Activated naive CD4-positive, alpha-beta T cell (primary cell): ENCODE data around the gene PCSK6.

Experiments
- DNase-seq, 4 experiments: peaks; one replicate each; lab custom pipeline; 2025; lab: John Stamatoyannopoulos, UW

PCSK6 gene

DNA sequence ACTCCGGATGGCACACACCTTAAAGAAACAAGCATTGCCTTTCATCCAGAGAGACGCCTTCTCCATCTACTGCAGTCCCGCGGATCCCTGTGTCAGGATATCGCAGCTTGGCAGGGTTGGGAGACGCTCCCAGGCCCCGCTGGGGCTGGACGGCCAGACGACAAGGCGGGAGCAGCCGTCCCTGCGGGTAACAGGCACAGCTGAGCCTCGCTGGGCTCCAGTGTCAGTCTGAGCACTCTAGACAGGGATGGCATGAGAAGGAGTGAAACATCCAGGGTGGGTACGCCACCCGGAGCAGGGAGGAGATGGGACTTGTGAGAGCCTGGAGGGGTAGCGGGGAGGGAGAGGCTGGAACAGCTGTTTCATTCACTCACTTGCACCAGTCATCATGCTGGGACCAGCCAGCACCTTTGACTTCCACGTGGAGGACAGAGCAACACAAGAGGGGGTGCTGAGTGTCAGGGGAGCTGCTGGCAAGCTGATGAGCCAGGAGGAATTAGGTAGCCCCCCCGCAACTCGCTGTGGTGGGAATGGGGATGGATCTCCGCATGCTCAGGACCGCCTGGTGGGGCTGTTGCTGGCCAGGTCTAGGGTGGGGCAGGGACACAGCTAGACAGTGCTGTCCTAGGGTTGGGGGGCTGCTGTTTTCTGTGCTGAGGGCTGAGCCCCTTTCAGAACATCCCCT lies 162.9 kb downstream of the PCSK6 start:
- DNase-seq = no peak

DNA sequence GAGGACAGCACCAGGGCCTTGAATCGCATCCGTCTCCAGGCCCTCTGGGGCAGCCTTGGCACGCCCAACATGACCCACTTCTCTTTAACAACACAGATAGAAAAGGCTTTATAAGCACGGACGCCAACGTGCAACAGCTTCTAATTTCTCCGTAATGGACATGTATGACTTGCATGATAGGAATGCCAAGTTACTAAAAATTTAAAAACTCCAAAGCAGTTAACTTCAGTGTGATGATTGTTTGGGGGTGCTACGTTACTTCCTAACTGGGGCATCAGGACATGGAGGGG lies 163.5 kb downstream of the PCSK6 start:
- no peak for DNase-seq

DNA sequence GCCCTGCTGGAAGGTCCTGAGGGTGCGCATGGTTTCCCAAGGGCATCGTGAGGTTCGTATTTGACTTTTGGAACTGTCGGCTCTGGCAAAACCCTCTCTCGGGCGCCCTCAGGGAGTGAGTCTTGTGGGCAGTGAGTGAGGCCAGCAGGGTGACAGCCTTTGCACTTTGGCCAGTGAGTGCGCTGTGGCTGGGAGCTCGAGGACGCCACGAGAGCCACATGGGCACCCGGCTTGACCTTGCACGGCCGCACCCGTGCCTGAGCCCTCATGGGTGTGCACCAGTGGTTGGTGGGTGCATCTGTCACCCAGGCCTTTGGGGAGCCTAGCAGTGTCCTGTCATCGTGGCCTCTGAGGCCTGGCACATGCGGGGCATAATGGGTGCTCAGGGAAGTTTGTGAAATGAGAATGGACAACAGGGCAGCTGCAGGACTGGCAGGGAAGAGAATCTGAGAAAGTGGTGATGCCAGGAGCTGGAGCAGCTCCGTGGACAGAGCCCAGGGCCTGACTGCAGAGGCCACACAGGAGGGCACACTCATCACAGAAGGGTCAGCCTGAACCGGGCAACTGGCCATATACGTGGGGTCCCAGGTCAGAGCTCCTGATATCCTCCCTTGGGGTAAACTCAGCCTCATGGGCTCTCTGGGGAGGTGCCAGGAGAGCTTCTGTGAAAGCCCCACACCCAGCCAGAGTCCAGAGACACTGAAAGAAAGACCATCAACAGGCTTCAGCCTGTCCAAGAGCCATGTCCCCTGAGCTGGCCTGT lies 164.1 kb downstream of the PCSK6 start:
- DNase-seq = no peak

DNA sequence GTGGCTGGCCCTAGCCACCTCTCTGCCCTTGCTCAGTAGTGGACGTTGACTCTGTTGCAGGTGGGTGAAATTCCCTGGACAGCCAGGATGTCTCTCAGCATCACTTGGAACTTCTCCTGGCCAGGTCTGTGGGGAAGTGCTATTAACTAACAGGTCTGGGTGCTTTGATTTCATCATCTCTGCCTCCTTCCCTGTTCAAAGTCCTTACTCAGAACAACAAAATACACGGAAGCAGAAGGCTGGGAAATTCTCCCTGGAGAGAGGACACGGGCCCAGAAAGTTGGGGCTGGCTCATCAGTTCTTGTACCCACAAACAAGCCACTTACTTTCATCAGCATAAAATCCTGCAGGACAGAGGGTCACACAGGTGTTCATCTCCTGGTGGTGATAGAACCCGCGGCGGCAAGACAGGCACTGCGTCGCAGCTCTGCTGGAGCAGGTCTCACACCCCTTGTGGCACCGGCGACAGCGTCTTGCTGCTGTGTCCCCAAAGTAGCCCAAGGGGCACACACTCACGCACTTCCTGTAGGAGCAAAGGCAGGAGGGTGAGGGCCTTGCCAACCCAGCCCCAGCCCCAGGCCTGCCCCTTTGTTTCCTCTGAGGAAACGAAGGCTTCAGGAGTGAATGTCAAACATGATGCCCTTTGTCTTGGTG lies 164.9 kb downstream of the PCSK6 start:
- DNase-seq = no peak

DNA sequence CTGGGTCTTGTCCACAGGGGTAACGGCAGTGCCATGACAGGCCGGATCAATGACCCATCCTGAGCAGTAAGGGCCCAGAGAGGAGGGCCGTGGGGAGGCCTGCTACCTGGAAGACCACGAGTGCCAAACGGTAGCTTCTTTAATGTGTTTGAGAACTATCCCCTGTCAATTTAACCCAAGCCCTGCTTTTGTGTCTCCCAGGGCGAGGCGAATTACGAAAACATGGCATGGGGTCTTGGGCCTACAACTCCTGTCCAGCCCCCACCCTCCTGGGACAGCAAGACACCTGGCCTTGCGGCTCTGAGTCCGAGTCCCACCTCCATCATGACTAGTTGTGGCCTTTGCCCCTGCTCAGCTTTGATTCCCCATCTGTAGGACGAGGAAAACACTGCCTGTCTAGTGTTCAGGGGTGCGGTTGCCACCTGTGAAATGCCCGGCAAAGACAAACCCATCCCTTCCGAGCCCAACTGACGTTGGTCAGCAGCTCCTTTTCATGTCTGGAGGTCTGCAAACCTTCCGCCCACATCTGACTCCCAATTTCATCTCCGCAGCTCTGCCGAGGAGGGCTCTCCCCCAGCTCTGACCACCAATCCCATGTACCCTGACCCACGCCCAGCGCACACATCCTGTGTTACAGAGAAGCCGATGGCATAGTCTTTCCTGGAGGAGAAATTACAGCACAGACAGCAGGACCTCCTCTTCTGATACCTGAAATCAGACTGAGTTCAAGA lies 165.5 kb downstream of the PCSK6 start:
- no peak for DNase-seq

DNA sequence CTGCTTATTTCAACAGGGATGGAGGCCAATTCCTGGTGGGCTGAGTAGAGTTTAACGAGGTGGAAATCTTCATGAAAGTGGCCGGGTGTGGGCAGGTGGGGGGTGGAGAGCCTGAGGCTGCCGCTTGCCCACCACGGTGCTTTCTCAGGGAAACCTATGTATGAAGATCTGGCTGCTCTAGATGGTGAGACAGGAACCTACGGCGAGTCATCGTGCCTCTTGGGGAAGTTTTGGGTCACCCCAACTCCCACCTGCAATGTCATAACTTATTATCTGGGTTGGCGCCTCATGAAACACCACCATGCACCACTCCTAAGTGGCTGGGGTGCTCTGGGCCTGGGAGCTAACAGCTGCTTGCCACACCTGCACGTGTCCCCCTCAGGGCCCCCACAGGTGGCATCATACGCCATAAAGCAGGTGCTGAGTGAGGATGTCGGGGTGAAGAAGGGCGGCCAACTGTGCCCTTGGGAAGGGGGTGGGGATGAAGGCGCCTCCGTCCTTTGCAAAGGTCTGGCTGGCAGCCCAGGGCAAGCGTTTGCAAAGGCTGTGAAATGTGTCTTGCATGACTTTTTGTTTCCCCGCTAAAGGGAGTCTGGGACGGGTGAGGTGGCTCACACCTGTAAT lies 166.5 kb downstream of the PCSK6 start:
- DNase-seq = no peak

DNA sequence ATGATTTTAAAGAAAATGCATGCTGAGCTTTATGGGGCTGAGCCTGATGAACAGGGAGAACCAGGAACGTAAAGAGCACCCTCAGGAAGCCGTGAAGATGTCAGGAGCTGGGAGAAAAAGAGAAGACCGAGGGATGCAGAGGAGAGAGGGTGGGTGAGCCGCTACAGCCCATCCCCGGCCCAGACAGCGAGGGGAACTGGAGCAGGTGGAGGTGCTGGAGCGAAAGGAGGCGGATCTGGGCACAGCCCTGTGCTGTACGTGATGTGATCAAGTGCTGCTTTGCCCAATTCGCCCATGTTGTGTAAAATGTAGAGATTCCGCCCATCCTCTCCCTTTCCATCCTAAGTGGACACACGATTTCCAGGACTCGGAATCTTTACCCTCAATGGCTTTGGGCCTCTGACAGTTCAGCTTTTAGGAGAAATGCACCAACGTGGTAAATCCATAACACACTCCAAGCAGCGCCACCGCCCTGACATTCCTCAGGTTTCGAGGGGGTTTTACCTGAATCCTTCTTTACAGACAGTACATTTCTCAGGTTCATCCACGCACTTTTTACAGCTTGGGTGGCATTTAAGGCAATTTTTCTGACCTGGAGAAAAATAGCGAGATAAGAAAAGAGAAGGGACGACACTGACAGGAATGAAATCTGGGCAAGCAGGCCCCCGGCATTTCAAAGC lies 167.4 kb downstream of the PCSK6 start:
- DNase-seq = no peak

DNA sequence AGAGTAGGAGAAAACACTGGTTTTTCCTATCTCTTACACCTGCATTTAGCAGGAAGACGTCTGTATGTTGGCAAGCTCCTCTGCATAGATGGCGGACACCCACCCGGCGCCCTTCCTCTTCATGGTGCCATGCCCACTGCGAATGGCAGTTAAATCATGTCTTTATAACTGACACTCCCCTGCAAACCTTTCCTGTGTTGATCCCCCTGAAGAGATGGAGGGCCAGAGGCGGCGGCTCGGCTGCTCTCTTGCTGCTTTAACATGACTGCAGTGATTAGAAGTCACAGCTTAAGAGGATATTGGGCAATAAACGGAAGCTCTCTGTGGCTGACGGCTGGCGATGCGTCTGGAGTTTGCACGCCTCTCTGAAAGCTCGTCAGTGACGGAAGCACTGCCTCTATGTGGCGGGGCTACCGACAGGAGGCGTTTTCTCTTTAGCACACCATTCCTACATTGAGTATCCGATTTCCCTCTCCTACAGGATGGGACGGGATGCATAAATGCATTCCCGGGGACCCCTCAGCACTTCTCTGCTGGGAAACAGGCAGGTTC lies 168.9 kb downstream of the PCSK6 start:
- DNase-seq = peak in 2 of 4 experiments; percentile 27 to 34

DNA sequence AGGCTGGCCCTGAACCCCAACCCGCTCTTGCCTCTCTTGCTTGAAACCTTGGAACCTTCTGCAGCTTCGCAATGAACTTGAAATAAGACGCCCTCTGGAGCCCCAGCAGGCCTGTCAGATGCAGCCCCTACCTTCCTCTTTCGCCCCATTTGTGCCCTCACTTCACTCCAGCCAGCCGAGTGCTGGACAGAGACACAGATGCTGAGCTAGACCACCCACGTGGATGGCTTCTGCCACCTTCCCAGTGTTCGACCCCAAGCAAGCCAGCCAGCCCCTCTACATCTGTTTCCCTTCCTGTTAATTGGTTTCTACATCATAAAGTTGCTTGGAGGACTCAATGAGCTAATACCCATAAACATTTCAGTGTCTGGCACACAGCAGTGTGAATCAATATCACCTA lies 170.7 kb downstream of the PCSK6 start:
- DNase-seq = no peak

DNA sequence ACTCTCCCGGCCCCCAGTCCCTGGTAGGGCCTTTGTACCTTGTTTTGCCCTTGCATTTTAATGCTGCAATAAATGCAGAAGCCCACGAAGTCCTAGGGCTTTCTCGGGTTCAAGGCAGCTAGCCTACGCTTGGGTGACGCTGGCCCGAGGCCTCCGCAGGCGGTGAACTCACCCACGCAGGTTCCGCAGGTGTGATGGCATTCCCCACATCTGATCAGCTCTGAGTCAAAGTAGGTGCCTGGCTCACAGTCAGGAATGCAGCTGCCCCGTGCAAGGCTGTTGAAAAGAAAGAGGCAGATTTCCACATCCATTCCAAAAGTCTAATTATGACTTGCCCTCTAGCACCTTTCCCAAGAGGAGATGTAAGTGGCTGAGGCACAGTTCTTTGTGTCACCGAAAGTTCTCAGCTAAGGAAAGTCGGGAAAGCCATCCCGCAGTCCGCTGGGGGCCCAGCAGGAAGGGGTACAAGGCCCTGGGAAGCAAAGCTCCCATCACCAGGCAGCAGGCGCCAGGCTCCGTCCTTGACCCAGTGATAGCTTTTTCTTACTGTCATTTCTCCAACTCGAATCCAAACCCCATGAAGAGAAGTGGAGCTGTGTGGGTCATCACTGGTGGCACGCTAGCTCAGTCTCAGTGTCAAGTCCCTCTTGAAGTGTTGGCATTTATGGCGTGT lies 171.2 kb downstream of the PCSK6 start:
- DNase-seq = no peak

DNA sequence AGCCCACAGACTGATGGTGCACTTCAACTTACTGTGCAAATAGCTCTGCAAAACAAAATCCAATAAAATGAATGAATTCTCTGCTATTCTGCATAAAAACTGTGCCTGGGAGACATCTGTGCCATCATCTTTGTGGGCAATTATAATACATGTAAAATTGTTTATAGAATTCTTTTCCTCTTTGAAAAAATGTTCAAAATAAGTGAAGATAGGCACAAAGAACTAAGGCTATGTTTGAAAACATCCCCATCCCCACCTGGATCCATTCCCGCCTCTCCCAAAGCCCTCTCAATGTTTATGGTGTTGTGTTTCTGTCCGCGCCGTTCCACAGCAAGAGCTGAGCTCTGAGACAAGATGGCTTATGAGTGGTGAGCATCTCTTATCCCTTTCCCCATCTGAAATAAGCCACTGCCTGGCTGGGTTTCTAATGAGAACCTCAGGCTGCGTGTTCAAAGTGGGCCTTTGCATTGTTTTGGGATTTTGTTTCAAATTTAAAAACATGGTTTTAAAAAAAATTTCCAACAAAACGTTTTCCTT lies 172.1 kb downstream of the PCSK6 start:
- DNase-seq = no peak

DNA sequence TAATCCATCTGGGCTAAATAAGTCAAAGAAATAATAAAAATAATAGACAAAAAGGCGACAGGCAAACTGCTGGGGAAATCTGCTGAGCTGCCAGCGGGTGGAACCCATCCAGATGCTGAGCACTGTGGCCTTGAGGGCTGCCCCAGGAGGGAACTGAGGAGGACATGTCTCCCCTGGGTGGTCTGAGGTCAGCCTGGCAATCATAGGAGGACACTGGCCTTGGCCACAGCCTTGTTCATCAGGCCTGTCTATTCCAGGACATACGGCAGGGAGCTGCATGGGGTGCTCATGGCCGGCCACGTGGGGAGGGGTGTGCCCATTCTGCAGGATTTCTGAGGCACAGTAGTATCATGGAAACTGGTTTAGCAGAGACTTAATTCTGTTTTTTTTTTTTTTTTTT lies 173.0 kb downstream of the PCSK6 start:
- DNase-seq = no peak

DNA sequence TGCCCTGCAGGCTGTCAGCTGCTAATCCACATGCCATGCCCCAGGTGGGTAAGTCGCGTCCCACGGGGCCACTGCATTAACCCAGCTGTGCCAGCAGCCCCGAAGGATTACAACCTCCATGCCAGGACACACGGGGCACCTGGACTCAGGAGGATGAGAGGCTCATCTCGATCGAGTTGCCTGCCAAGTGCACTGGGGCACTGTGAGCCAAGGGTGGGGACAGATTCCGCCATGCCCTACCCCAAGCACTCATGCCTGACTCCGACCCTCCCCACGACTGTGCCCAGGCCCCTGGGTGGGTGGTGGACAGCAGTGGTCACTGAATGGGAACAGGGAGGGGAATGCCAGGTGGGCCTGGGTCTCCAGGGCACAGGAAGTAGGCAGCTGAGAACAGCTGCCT lies 173.8 kb downstream of the PCSK6 start:
- DNase-seq = no peak

DNA sequence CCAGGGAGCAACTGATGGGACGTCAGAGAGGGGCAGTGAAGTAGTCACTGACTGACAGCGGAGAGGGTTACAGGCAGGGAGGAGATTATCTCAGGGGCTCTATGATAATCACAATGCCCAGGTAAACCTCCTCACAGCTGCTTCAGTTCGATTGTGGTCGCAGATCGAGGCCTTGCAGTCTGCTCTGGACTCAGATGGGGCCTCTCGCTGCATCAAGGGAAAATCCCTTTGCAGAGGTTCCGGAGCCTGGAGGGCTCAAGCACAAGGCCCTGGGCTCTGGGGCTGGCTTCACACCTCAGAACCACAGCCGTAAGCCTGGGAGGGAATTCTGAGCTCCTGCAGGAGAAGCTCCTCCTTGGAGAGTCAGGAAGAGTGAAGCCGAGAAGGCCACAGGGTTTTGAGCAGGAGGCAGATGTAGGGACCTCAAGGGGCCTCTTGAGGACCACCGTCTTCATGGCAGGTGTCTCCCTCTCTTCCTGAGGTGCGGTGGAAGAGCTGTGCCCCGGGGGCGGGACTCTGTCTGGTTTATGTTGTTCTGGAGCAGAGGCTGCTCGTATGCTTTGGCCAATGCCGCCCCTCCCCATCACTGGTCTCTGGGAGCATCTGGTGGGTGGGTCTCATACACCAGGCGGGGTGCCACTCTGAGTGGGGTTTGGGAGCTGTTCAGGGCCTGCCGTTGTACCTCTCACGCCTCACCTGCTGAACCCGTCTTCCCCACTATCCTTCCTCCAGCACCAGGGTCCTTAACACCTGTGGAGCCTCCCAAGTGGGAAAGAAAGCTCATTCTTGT lies 175.0 kb downstream of the PCSK6 start:
- DNase-seq = no peak

DNA sequence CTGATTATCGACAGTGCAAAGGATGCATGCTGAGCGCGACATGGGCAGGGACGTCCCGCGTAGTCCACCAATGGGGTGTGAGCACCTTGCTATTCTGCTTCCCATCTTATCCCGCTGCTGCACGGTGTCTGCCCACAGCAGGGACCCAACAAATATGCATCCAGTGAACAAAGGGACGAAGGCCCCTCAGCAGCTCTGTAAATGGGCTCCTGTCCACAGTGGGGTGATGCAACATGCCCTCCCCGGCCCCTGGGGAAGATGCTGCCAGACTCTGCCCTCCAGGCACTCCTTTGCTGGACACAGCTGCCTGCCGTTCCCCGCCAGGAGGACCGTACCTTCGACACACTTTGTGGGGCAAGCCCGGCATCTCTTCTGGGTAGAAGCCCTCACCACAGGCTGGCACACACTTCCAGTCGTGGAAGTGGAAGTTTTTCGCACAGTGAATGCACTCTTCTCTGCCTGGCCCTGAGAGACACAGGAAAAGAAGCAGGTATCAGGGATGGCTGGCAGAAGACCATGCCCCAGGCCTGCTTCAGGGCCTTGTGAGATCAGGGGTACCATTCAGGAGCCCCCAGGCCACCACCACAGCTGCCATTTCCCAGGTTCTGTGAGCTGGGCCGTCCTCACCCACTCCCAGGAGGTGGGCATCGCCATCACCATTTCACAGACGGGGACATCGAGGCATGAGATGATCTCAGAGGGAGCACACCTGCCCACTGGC lies 176.3 kb downstream of the PCSK6 start:
- DNase-seq = no peak

DNA sequence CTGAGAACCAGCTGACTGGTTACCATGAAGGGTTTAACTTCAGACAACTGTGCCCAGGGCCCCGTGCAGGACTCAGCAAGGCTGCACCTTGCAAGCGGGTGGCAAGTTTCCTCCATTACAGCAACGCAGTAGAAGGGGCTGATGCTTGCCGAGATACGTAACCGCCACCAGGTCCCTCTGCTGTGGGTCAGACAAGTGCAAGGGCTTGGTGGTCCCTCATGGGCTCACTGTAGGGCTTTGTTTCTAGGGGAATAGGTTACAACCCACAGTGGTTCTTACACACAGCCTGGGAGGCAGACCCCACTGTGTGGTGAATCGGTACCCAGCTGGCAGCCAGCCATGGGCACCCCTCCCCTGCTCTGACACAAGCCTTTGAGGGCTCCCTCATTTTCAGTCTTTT lies 179.0 kb downstream of the PCSK6 start:
- no peak for DNase-seq

DNA sequence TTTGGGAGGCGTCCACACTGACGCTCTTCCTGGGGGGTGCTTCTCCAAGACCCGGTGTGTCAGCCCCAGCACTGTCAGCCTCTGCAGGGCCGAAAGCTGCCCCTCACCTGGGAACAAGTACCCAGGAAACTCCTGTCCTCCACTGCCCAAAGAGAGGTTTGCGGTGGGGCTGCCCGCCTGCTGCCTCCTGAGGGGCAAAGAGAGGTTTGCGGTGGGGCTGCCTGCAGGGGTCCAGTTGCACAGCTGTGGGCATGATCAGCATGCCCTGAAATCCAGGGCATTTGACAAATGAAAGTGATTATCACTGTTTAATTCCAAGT lies 179.4 kb downstream of the PCSK6 start:
- DNase-seq = no peak

DNA sequence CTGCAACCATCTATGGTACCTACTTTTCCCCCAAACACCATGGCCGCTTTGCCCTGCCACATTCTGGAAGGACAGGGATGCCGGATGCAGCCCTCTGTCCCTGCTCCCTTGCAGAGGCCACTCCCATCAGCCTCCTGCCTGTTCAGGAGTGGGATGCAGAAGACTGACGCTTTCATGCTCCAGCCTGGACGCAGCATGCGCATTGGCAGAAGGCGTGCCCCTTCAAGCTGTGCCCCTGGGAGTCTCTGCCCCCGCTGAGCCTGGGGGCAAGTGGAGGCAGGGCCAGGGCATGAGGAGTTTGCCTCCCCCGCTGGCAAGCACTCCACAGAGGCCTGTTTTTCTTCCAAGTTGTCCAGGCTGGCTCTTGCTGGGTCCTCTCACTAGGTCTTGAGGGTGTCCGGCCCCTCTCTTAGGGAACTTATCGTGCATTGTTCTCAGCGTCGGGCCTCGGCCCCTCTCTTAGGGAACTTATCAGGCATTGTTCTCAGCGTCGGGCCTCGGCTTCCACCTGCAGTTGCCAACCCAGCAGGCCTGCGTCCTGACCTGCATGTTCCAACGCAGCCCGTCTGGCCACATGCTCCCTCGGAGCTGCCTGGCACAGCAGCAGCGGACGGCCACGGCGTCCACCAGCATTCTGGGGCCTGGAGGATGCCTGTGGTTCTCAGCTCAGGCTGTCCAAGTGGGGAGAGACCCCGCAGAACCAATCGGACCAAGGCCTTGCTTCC lies 179.9 kb downstream of the PCSK6 start:
- DNase-seq = no peak
